ENCODE measurements around the gene SLC38A3. TPM values are rescaled to one million over a fixed set of nuclear protein-coding genes. Genes with fewer than 3 reads are reported as not detected.

The SLC38A3 gene
- total RNA-seq, 1 donor = 0.36 TPM

DNA sequence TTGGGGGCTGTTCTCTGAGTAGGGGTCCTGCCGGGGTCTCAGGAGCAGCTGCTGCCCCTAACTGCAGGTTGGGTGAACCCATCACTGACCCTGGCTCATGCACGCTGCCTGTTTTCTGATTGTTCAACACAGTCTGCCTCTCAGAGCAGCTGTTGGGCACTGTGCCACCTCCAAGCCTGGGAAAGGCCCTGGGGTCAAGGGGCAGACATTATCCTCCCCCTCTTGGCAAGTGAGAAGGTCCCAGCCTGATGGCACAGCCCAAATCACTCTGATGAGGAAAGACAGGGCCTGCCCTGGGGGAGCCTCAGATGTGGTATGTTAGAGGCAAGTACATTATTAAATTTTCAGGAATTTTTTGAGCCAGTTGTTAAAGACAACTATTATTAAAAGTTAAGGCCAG is 27.7 kb upstream of the SLC38A3 start:
- Histone ChIP-seq H3K79me2 (ENCODE audit: insufficient read depth, low read length) (no peaks in the 10 kb centered on the region), H3K27me3 (ENCODE audit: insufficient read depth, low read length) (no peaks in the 10 kb centered on the region), H3K9me3 (ENCODE audit: low read depth, low read length) (no peaks in the 10 kb centered on the region), H3K4me2 (ENCODE audit: insufficient read depth, low read length) (no peak overlapping the region), H2AFZ (ENCODE audit: low read length) (no peak overlapping the region), H3K27ac (ENCODE audit: low read depth, low read length) (no peak overlapping the region), H3K4me3 (ENCODE audit: insufficient read depth, low read length) (no peak overlapping the region), H3K4me1 (ENCODE audit: insufficient read depth, low read length) (no peaks in the 10 kb centered on the region), H4K20me1 (ENCODE audit: insufficient read depth, low read length) (no peaks in the 10 kb centered on the region), H3K36me3 (ENCODE audit: insufficient read depth, low read length) (peaks cover 5% of the 10 kb centered on the region)
- TF ChIP-seq, protein P1, sequence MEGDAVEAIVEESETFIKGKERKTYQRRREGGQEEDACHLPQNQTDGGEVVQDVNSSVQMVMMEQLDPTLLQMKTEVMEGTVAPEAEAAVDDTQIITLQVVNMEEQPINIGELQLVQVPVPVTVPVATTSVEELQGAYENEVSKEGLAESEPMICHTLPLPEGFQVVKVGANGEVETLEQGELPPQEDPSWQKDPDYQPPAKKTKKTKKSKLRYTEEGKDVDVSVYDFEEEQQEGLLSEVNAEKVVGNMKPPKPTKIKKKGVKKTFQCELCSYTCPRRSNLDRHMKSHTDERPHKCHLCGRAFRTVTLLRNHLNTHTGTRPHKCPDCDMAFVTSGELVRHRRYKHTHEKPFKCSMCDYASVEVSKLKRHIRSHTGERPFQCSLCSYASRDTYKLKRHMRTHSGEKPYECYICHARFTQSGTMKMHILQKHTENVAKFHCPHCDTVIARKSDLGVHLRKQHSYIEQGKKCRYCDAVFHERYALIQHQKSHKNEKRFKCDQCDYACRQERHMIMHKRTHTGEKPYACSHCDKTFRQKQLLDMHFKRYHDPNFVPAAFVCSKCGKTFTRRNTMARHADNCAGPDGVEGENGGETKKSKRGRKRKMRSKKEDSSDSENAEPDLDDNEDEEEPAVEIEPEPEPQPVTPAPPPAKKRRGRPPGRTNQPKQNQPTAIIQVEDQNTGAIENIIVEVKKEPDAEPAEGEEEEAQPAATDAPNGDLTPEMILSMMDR (IDR thresholded peaks at IDR 0.05; ENCODE audit: extremely low read depth, low read depth, low read length) = no peak
- DNase-seq (ENCODE audit: insufficient read length, low spot score, missing footprints) = no peak

DNA sequence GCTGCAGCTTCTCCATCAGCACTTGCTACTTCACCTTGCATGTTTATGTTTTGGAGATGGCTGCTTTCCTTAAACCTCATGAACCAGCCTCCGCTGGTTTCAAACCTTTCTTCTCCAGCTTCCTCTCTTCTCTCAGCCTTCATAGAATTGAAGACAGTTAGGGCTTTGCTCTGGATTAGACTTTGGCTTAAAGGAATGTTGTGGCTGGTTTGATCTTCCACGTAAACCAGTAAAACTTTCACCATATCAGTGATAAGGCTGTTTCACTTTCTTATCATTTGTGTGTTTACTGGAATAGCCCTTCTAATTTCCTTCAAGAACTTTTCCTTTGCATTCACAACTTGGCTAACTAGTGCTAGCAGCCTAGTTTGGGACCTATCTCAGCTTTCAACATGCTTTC is 25.4 kb upstream of the SLC38A3 start:
- no peak overlapping the region for H3K27ac ChIP-seq (ENCODE audit: low read depth, low read length)
- no peak overlapping the region for H3K4me2 ChIP-seq (ENCODE audit: insufficient read depth, low read length)
- H3K4me3 ChIP-seq (ENCODE audit: insufficient read depth, low read length) = no peak overlapping the region
- no peak overlapping the region for H2AFZ ChIP-seq (ENCODE audit: low read length)
- TF ChIP-seq, protein P1 (IDR thresholded peaks at IDR 0.05; ENCODE audit: extremely low read depth, low read depth, low read length) = no peak
- no peaks in the 10 kb centered on the region for H3K9me3 ChIP-seq (ENCODE audit: low read depth, low read length)
- no peaks in the 10 kb centered on the region for H3K79me2 ChIP-seq (ENCODE audit: insufficient read depth, low read length)
- H3K4me1 ChIP-seq (ENCODE audit: insufficient read depth, low read length) = no peaks in the 10 kb centered on the region
- H3K36me3 ChIP-seq (ENCODE audit: insufficient read depth, low read length) = peaks cover 9% of the 10 kb centered on the region
- H4K20me1 ChIP-seq (ENCODE audit: insufficient read depth, low read length) = no peaks in the 10 kb centered on the region
- no peaks in the 10 kb centered on the region for H3K27me3 ChIP-seq (ENCODE audit: insufficient read depth, low read length)
- no peak for DNase-seq (ENCODE audit: insufficient read length, low spot score, missing footprints)

DNA sequence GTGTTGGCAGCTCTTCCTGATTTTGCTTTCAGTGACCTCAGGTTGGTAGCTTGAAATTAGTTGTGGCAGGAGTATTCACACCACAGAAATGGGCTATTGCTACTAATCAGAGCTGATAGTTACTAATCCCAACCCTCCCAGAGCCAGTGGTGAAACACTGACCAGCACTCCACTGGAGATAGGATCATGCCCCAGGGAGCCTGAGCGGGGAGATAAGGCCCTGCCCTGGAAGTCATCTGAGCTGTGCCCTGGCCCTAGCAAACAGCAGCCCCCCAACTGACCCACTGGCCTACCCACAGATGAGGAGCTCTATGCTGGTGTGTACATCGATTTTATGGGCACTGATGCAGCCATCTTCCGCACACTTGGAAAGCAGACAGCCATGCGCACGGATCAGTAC is 23.1 kb upstream of the SLC38A3 start:
- no peak overlapping the region for H3K4me2 ChIP-seq (ENCODE audit: insufficient read depth, low read length)
- no peak for DNase-seq (ENCODE audit: insufficient read length, low spot score, missing footprints)
- H4K20me1 ChIP-seq (ENCODE audit: insufficient read depth, low read length) = no peaks in the 10 kb centered on the region
- no peaks in the 10 kb centered on the region for H3K4me1 ChIP-seq (ENCODE audit: insufficient read depth, low read length)
- H3K36me3 ChIP-seq (ENCODE audit: insufficient read depth, low read length) = peaks cover 8% of the 10 kb centered on the region
- TF ChIP-seq, protein P1 (IDR thresholded peaks at IDR 0.05; ENCODE audit: extremely low read depth, low read depth, low read length) = no peak
- H3K27me3 ChIP-seq (ENCODE audit: insufficient read depth, low read length) = no peaks in the 10 kb centered on the region
- H3K79me2 ChIP-seq (ENCODE audit: insufficient read depth, low read length) = no peaks in the 10 kb centered on the region
- H2AFZ ChIP-seq (ENCODE audit: low read length) = no peak overlapping the region
- no peak overlapping the region for H3K27ac ChIP-seq (ENCODE audit: low read depth, low read length)
- no peak overlapping the region for H3K4me3 ChIP-seq (ENCODE audit: insufficient read depth, low read length)
- no peaks in the 10 kb centered on the region for H3K9me3 ChIP-seq (ENCODE audit: low read depth, low read length)

DNA sequence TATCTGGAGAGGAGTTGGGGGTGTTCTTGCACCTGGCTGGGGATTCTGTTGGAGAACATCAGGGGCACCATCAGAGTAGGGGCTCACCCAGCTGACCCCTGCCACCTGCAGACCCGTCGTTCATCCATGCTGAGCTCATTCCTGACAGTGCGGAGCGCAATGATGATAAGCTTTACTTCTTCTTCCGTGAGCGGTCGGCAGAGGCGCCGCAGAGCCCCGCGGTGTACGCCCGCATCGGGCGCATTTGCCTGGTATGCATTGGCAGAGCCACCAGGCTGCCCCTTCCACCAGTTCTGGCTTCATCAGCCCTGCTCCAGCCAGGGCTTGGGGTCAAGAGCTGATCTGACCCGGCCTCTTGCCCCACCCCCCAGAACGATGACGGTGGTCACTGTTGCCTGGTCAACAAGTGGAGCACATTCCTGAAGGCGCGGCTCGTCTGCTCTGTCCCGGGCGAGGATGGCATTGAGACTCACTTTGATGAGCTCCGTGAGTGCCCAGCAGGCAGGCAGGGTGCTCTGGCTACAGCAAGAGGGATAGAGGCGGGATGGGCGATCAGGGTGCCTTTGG is 22.5 kb upstream of the SLC38A3 start:
- Histone ChIP-seq H3K9me3 (ENCODE audit: low read depth, low read length) (no peaks in the 10 kb centered on the region), H3K4me2 (ENCODE audit: insufficient read depth, low read length) (no peak overlapping the region), H3K27me3 (ENCODE audit: insufficient read depth, low read length) (no peaks in the 10 kb centered on the region), H4K20me1 (ENCODE audit: insufficient read depth, low read length) (no peaks in the 10 kb centered on the region), H3K4me1 (ENCODE audit: insufficient read depth, low read length) (no peaks in the 10 kb centered on the region), H2AFZ (ENCODE audit: low read length) (no peak overlapping the region), H3K36me3 (ENCODE audit: insufficient read depth, low read length) (peaks cover 4% of the 10 kb centered on the region), H3K79me2 (ENCODE audit: insufficient read depth, low read length) (no peaks in the 10 kb centered on the region), H3K4me3 (ENCODE audit: insufficient read depth, low read length) (no peak overlapping the region), H3K27ac (ENCODE audit: low read depth, low read length) (no peak overlapping the region)
- TF ChIP-seq, protein P1 (IDR thresholded peaks at IDR 0.05; ENCODE audit: extremely low read depth, low read depth, low read length) = no peak
- DNase-seq (ENCODE audit: insufficient read length, low spot score, missing footprints) = no peak

Data from osteoblast (primary cell).